Kidney (tissue), 14 donors: ENCODE results near the gene ZMIZ2. TPM values are rescaled to one million over a fixed set of nuclear protein-coding genes. Genes with fewer than 3 reads are reported as not detected.

Experiments
- DNase-seq, 5 donors: peaks; one replicate each; pipeline ENCODE4 v3.0.0-alpha.2; 2013 to 2020
- FAIRE-seq: peaks from 2 replicates; lab custom pipeline; 2012; peaks lifted over from hg19 to GRCh38; lab: Jason Lieb, UNC
- H3K27ac ChIP-seq, 2 donors: one replicate each; pipeline ENCODE4 v1.7.0; 2013; ENCODE audit warnings: low read depth in 2 of 2, low read length in 2 of 2, inconsistent platforms in 1 of 2
- H3K27me3 ChIP-seq: one replicate; pipeline ENCODE4 v1.7.1; 2013; ENCODE audit warnings: low read length, inconsistent platforms; ENCODE audit not compliant: control insufficient read depth, insufficient read depth
- H3K36me3 ChIP-seq, 3 donors: one replicate each; pipeline versions ENCODE4 v1.7.0 to v1.7.1; 2013; ENCODE audit warnings: low read length in 3 of 3, control low read depth in 1 of 3, inconsistent platforms in 1 of 3; ENCODE audit not compliant: insufficient read depth in 3 of 3, control insufficient read depth in 2 of 3
- H3K4me1 ChIP-seq, 3 donors: one replicate each; pipeline versions ENCODE4 v1.7.0 to v1.7.1; 2013; ENCODE audit warnings: low read length in 3 of 3, inconsistent platforms in 1 of 3, low read depth in 1 of 3; ENCODE audit not compliant: control insufficient read depth in 2 of 3, insufficient read depth in 2 of 3
- H3K4me3 ChIP-seq, 3 donors: one replicate each; pipeline versions ENCODE4 v1.7.0 to v1.8.1; 2013; ENCODE audit warnings: low read length in 3 of 3, control low read depth in 1 of 3, inconsistent platforms in 1 of 3
- H3K9ac ChIP-seq, 3 donors: one replicate each; pipeline versions ENCODE4 v1.7.0 to v1.7.1; 2013; ENCODE audit warnings: low read length in 3 of 3, control low read depth in 1 of 3, inconsistent platforms in 1 of 3
- H3K9me3 ChIP-seq, 3 donors: one replicate each; pipeline versions ENCODE4 v1.7.0 to v1.7.1; 2013; ENCODE audit warnings: low read length in 3 of 3, control low read depth in 1 of 3, inconsistent platforms in 1 of 3; ENCODE audit not compliant: control insufficient read depth in 2 of 3, insufficient read depth in 1 of 3
- CTCF ChIP-seq: IDR thresholded peaks from 3 replicates; pipeline ENCODE4 v1.5.1; 2012; ENCODE audit warnings: mild to moderate bottlenecking, moderate library complexity, borderline replicate concordance; ENCODE audit not compliant: insufficient read depth; ENCODE audit errors: extremely low read depth
- intact Hi-C: fragments of 100-400 bp; cut with DNase I; formaldehyde crosslinking; loops from one replicate; pipeline ENCODE4 v1.11.1; 2022
- polyA plus RNA-seq: library from polyadenylated mRNA; stranded (reverse); fragments of 350-450 nt; fragmentation: Illumina TruSeq; extraction: RNeasy Lipid Tissue Mini Kit (QIAGEN cat#74804); gene quantifications from one replicate; pipeline ENCODE4 v1.2.3, GENCODE V29; 2014; ENCODE audit warnings: low read depth, low replicate concordance; ENCODE audit not compliant: insufficient read depth
- total RNA-seq: library from RNA; stranded (reverse); fragmentation: NEBNext Ultra II Directional; extraction: Animal tissue kit (Norgen Biotek cat#: 25700); gene quantifications from one replicate; pipeline ENCODE4 v1.2.1, GENCODE V29; 2021
- donor health status: control.
- donor health status: control.
- donor health status: control.
- donor health status: control.
- donor health status: control.
- donor health status: DM: yes; HTN: yes; CAD: no.
- donor health status: Normal renal cell carcinoma (clear cell type).

Gene ZMIZ2
- total and polyA plus RNA-seq, 2 donors from 2014 or later: 30.5 to 127 TPM

GRCh38 chr7:44757311-44757710 lies 8.7 kb downstream of the ZMIZ2 start:
- H3K9ac ChIP-seq: no peak overlapping the region
- H3K9me3 ChIP-seq: no peaks in the 10 kb centered on the region
- TF ChIP-seq CTCF: no peak
- no peak for FAIRE-seq
- intact Hi-C loops: no loop called here
- H3K4me1 ChIP-seq: peaks cover 0 to 23% (median 0%) of the 10 kb centered on the region in 3 donors
- H3K27ac ChIP-seq: no peak overlapping the region
- peak in 1 of 5 donors; percentile 19 for DNase-seq
- no peak overlapping the region for H3K4me3 ChIP-seq
- no peaks in the 10 kb centered on the region for H3K27me3 ChIP-seq
- H3K36me3 ChIP-seq: peaks cover 0 to 30% (median 13%) of the 10 kb centered on the region in 3 donors

GRCh38 chr7:44757739-44758138 lies 9.1 kb downstream of the ZMIZ2 start:
- no peaks in the 10 kb centered on the region for H3K9me3 ChIP-seq
- FAIRE-seq: no peak
- no peak overlapping the region for H3K27ac ChIP-seq
- DNase-seq: no peak
- no peaks in the 10 kb centered on the region for H3K27me3 ChIP-seq
- TF ChIP-seq CTCF: no peak
- no peak overlapping the region for H3K9ac ChIP-seq
- intact Hi-C loops: no loop called here
- H3K36me3 ChIP-seq: peaks cover 0 to 34% (median 16%) of the 10 kb centered on the region in 3 donors
- no peak overlapping the region for H3K4me3 ChIP-seq
- peaks cover 0 to 23% (median 0%) of the 10 kb centered on the region in 3 donors for H3K4me1 ChIP-seq

GRCh38 chr7:44759246-44759645 lies 10.6 kb downstream of the ZMIZ2 start:
- H3K36me3 ChIP-seq: peaks cover under 1 to 49% (median 29%) of the 10 kb centered on the region in 3 donors
- TF ChIP-seq CTCF: no peak
- DNase-seq (no peak), FAIRE-seq (no peak)
- no peaks in the 10 kb centered on the region for H3K27me3 ChIP-seq
- H3K9ac ChIP-seq: no peak overlapping the region
- peaks cover 0 to 19% (median 0%) of the 10 kb centered on the region in 3 donors for H3K4me1 ChIP-seq
- intact Hi-C loops: no loop called here
- no peak overlapping the region for H3K4me3 ChIP-seq
- H3K9me3 ChIP-seq: no peaks in the 10 kb centered on the region
- no peak overlapping the region for H3K27ac ChIP-seq
